ENCODE results near the gene IFNA10. TPM values are rescaled to one million over a fixed set of nuclear protein-coding genes. Genes with fewer than 3 reads are reported as not detected.

The IFNA10 gene
- total and polyA plus RNA-seq, 2 of the 4 experiments (the other 2 are of a cell fraction): not detected

DNA sequence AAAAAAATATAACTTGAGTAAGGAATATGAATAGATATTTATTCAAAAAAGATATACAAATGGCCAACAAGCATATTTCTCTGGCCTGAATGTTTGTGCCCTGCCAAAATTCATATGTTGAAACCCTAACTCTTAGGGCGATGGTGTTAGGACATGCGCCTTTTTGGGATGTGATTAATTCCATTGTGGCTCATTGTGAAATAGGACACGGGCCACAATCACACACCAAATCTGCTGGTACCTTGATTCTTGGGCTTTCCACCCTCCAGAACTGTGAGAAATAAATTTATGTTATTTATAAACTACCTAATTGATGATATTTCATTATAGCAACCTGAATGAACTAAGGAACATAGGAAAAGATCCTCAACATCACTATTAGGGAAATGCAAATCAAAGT lies 34.8 kb downstream of the IFNA10 start:
- H4K5ac ChIP-seq (ENCODE audit: low read depth, low read length): no peak overlapping the region
- BruUV-seq (replicated peaks): no TSS peak
- H2BK20ac ChIP-seq (ENCODE audit: low read depth, low read length): no peak overlapping the region
- H4K91ac ChIP-seq (ENCODE audit: insufficient read depth, low read depth, low read length): no peak overlapping the region
- POLR2A ChIA-PET (ENCODE audit: unreplicated experiment): no interaction called here
- no peak overlapping the region for H2BK5ac ChIP-seq (ENCODE audit: low read depth, low read length, poor library complexity, severe bottlenecking)
- no peak overlapping the region for H3K4me2 ChIP-seq (ENCODE audit: low read depth, low read length)
- no peak overlapping the region for H3K23ac ChIP-seq (ENCODE audit: low read depth, low read length)
- no peak overlapping the region for H2AK9ac ChIP-seq (replicated peaks; ENCODE audit: low read depth, low read length, poor library complexity)
- H3K4ac ChIP-seq (ENCODE audit: low read depth, low read length): no peak overlapping the region
- H3K18ac ChIP-seq (ENCODE audit: low read depth, low read length): no peak overlapping the region
- H4K8ac ChIP-seq (ENCODE audit: low read depth in 2 of 2, low read length in 2 of 2): no peak overlapping the region
- no peak overlapping the region for H2AK5ac ChIP-seq (ENCODE audit: low read depth, low read length)
- no peaks in the 10 kb centered on the region for H3K79me1 ChIP-seq (ENCODE audit: low read depth in 1 of 2, low read length in 2 of 2)
- no peak overlapping the region for H3K56ac ChIP-seq (ENCODE audit: extremely low read depth, insufficient read depth, low read length)
- no peak overlapping the region for H3K9ac ChIP-seq (ENCODE audit: low read depth, low read length)
- no peak overlapping the region for H2AFZ ChIP-seq (replicated peaks; ENCODE audit: low read length, poor library complexity)
- no peaks in the 10 kb centered on the region for H3K4me1 ChIP-seq (ENCODE audit: control insufficient read depth, insufficient read depth, low read length)
- no peak overlapping the region for H2BK120ac ChIP-seq (ENCODE audit: low read depth, low read length)
- no peak overlapping the region for H3K4me3 ChIP-seq (ENCODE audit: insufficient read depth, low read depth, low read length)
- DNase-seq (no peak), ATAC-seq (ENCODE audit: low read depth) (no peak)
- no peak for TF ChIP-seq NFE2L2 (IDR thresholded peaks at IDR 0.05; ENCODE audit: low read depth, low read length)
- no peak for TF ChIP-seq CHD1 (IDR thresholded peaks at IDR 0.05; ENCODE audit: low read depth, low read length)
- TF ChIP-seq CEBPB (IDR thresholded peaks at IDR 0.05; ENCODE audit: low read depth, low read length): no peak
- TF ChIP-seq MAZ (IDR thresholded peaks at IDR 0.05; ENCODE audit: borderline replicate concordance, low read depth, low read length): no peak
- TF ChIP-seq FOS (IDR thresholded peaks at IDR 0.05; ENCODE audit: low read depth, low read length): no peak
- TF ChIP-seq RFX5 (IDR thresholded peaks at IDR 0.05; ENCODE audit: low read depth, low read length): no peak
- TF ChIP-seq MXI1 (IDR thresholded peaks at IDR 0.05; ENCODE audit: borderline replicate concordance, low read depth, low read length): no peak
- TF ChIP-seq, protein P1, sequence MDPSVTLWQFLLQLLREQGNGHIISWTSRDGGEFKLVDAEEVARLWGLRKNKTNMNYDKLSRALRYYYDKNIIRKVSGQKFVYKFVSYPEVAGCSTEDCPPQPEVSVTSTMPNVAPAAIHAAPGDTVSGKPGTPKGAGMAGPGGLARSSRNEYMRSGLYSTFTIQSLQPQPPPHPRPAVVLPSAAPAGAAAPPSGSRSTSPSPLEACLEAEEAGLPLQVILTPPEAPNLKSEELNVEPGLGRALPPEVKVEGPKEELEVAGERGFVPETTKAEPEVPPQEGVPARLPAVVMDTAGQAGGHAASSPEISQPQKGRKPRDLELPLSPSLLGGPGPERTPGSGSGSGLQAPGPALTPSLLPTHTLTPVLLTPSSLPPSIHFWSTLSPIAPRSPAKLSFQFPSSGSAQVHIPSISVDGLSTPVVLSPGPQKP (IDR thresholded peaks at IDR 0.05; ENCODE audit: borderline replicate concordance, low read depth, low read length): no peak
- TF ChIP-seq, protein P2, sequence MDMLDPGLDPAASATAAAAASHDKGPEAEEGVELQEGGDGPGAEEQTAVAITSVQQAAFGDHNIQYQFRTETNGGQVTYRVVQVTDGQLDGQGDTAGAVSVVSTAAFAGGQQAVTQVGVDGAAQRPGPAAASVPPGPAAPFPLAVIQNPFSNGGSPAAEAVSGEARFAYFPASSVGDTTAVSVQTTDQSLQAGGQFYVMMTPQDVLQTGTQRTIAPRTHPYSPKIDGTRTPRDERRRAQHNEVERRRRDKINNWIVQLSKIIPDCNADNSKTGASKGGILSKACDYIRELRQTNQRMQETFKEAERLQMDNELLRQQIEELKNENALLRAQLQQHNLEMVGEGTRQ (IDR thresholded peaks at IDR 0.05; ENCODE audit: low read depth, low read length): no peak
- TF ChIP-seq POLR2A (IDR thresholded peaks at IDR 0.05; ENCODE audit: low read depth, low read length): no peak
- no peak for TF ChIP-seq RCOR1 (IDR thresholded peaks at IDR 0.05; ENCODE audit: insufficient replicate concordance, low read length)
- TF ChIP-seq SMC3 (IDR thresholded peaks at IDR 0.05; ENCODE audit: low read depth, low read length): no peak
- TF ChIP-seq BHLHE40 (IDR thresholded peaks at IDR 0.05; ENCODE audit: low read depth, low read length): no peak
- TF ChIP-seq, protein P3, sequence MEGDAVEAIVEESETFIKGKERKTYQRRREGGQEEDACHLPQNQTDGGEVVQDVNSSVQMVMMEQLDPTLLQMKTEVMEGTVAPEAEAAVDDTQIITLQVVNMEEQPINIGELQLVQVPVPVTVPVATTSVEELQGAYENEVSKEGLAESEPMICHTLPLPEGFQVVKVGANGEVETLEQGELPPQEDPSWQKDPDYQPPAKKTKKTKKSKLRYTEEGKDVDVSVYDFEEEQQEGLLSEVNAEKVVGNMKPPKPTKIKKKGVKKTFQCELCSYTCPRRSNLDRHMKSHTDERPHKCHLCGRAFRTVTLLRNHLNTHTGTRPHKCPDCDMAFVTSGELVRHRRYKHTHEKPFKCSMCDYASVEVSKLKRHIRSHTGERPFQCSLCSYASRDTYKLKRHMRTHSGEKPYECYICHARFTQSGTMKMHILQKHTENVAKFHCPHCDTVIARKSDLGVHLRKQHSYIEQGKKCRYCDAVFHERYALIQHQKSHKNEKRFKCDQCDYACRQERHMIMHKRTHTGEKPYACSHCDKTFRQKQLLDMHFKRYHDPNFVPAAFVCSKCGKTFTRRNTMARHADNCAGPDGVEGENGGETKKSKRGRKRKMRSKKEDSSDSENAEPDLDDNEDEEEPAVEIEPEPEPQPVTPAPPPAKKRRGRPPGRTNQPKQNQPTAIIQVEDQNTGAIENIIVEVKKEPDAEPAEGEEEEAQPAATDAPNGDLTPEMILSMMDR (conservative IDR thresholded peaks at IDR 0.05; ENCODE audit: low read depth, low read length): no peak
- TF ChIP-seq MAFK (IDR thresholded peaks at IDR 0.05; ENCODE audit: low read depth, low read length): no peak
- no peak for TF ChIP-seq RAD21 (IDR thresholded peaks at IDR 0.05; ENCODE audit: low read length)
- in situ Hi-C loops (cut with MboI; ENCODE audit: low sequenced_read_pairs) (no loop called here), dilution Hi-C loops (cut with HindIII; ENCODE audit: low sequenced_read_pairs, unreplicated experiment) (no loop called here), intact Hi-C loops (cut with micrococcal nuclease) (no loop called here)
- H3K14ac ChIP-seq (replicated peaks; ENCODE audit: low read depth, low read length): no peak overlapping the region
- no peak overlapping the region for H3K27ac ChIP-seq (ENCODE audit: insufficient read depth, low read length)
- H3K9me1 ChIP-seq (ENCODE audit: insufficient read depth, low read length): no peaks in the 10 kb centered on the region
- no peaks in the 10 kb centered on the region for H3K27me3 ChIP-seq (ENCODE audit: control insufficient read depth, insufficient read depth, low read length)
- CTCF ChIA-PET: no interaction called here
- H3K36me3 ChIP-seq (ENCODE audit: control insufficient read depth, insufficient read depth, low read length): no peaks in the 10 kb centered on the region
- WGBS, 2 experiments (ENCODE audit: extremely low coverage in 2 of 2, insufficient read length in 1 of 2): no CpG with 5 or more reads among the region's 3 CpGs
- H3K9me3 ChIP-seq (ENCODE audit: control insufficient read depth, insufficient read depth, low read length): no peaks in the 10 kb centered on the region
- no peak overlapping the region for H2BK15ac ChIP-seq (ENCODE audit: low read depth, low read length)
- no peaks in the 10 kb centered on the region for H4K20me1 ChIP-seq (ENCODE audit: insufficient read depth, low read length)
